Lung microvascular endothelial cell (primary cell): ENCODE data around the gene GDF3. TPM values are rescaled to one million over a fixed set of nuclear protein-coding genes. Genes with fewer than 3 reads are reported as not detected.

Experiments
- DNase-seq, 2 donors: peaks; one replicate each; pipeline versions ENCODE4 v3.0.0 to v3.0.0-alpha.2; 2010; ENCODE audit warnings: low read depth in 2 of 2
- total RNA-seq: library from RNA; depleted of rRNA; stranded (reverse); fragments of >200 nt; gene quantifications from 2 replicates; pipeline ENCODE4 v1.2.1, GENCODE V29; 2014

GDF3 gene
- total RNA-seq, 1 donor from 2014 or later = 0.79 TPM

DNA sequence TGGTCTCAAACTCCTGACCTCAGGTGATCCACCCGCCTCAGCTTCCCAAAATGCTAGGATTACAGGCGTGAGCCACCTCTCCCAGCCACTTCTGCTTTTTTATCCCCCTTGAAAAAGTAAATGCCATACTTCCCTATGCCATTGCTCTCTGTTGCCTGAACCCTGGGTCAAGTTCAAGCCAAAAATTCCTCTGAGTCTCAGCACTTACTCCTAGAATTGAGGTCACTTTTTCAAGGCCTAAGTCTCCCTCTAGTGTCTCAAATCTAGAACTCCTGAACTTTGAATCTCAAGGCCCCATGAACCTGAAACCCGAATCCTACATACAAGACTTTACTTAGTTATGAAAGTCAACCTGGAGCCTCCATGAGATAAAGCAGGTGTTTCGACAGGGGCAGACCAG, 28.4 kb downstream of the GDF3 start:
- DNase-seq = peak in 1 of 2 donors; percentile 9

DNA sequence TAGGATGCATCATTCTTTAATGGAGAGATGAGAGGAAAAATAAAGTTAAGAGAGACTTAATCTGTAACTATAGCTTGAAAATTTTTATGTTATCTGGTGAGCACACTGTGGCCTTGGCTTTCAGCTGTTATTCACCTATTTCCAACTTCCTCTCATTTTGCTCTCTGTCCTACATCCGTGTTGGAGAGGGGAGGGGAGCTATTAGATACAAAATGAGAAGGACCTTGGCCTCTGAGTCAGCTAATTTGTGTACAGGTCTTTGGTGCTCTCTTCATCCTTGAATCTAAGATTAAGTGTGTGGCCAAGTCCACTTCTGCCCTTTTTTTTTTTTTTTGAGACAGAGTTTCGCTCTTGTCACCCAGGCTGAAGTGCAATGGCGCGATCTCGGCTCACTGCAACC, 29.0 kb downstream of the GDF3 start:
- no peak for DNase-seq

DNA sequence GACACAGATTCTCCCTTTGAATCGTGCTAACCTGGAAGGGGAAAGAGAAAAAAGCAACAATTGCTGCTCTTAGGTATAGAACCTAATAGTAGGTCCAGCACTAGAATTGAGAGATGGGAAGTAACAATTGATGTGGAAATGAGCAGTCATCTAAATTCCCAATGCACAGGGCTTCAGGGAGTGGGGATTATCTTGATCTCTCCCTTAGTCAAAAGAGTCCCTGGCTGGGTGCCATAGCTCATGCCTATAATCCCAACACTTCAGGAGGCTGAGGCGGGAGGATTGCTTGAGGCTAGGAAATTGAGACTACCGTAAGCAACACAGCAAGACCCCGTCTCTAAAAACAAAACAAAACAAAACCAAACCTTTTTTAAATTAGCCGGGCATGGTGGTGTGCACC, 33.8 kb downstream of the GDF3 start:
- no peak for DNase-seq

DNA sequence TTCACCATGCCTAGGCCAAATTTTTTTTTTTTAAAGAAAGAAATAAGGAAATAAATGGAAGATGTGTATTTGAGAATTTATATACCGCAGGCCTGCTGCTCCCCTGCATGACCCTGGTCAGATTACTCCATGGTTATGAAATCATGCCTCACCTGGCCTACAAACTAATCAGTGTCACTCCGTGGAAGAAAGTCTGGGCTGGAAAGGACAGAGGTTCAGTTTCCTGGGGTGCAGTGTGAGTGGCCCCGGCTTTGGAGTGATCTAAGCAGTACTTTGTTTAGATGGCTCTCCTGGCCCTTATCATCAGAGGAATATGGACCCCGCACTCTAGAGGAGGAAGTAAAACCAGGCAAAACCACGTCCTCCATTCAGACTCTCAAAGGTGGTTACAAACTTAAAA, 39.5 kb downstream of the GDF3 start:
- no peak for DNase-seq

DNA sequence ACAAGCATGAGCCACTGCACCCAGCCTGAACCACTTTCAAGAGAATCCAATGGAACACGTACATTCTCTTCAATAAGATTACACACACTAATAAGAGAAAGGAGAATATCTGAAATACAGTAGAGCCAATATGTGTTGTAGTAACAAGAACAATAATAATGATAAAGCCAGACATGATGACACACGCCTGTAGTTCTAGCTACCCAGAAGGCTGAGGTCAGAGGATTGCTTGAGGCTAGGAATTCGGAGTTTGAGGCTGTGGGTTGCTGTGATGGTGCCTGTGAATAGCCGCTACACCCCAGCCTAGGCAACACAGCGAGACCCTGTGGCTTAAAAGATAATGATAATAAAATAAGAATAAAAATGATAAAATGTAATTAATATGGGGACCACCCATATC, 45.5 kb downstream of the GDF3 start:
- no peak for DNase-seq

DNA sequence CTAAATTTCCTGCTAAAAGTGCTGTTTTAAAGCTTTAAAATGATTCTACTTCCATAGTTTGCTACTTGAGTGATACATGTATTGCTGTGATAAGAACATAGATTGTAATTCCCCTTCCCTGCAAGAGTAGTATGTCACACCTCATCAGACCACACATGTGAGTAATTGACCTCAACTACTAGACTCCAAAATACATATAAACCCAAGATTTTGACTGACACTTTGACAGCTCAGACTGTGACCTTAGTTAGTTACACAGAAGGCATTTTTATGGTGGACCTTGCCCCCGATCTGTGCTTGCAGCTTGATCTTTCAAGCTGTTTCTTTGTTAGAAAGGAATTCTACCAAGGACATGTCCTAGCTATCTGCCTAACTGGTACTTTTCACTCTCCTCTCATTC, 48.5 kb downstream of the GDF3 start:
- DNase-seq = no peak

DNA sequence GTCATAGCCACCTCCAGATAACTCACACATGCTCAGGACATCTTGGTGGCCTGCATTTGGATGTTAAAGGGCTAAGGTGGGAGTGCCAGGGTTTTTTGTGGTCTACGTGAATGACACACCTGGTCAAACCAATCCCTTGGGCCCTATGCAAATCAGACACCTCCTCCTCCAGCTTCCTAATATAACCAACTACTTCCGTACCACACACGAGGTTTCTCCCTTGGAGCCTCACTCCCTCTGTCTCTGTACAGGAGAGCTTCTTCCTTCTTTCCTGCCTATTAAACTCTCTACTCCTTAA, 49.4 kb downstream of the GDF3 start:
- no peak for DNase-seq

DNA sequence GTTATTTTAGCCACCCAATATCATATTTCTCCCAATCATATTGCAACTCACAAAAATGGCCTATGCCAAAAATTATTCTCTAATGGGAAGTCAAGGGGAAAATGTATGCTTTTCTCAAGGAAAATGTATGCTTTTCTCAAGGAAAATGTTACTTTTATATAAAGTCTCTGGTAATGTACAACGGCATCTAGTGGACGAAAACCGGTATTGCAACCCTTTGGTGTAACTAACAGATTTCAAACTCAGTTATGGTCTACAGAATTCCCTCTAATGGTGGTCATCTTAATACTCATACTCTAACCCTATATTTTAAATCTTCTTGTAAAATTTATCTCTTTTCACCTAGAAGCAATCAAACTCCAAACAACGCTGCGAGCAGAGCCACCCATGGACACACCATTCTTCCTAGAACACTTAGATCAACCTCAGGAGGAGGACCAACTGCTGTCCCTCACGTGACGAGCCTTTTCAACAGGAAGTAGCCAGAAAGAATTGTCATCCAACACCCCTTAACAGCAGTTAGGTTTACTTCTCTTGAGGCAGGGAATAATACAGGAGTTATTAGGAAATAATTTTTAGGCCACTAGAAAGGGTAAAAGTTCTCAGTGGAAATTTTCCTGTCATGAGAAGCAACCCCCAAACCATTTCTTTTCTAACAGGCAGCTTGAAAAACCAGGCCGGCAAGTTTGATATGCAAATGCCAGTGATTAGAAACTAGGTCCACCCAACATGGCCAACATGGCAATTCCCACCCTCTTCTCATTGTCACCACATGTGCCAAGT, 50.0 kb downstream of the GDF3 start:
- DNase-seq = peak; percentile 45 to 47

DNA sequence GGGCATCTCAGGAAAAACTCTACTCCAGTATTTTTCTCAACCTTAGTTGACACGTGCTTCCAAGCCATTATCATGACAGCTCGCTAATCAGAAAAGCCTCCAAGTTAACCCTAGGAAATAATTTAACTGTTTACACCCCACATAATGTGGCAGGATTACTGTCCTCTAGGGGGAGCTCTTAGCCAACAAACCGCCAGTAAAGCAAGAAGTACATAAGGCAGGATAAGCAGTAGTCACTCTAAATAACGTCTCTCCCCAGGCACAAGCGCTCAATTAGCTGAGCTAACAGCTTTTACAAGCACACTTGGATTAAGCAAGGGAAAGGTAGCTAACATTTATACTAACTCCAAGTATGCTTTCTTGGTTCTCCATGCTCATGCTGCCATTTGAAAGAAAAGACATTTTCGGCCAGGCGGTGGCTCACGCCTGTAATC, 52.7 kb downstream of the GDF3 start:
- peak; percentile 29 to 57 for DNase-seq

DNA sequence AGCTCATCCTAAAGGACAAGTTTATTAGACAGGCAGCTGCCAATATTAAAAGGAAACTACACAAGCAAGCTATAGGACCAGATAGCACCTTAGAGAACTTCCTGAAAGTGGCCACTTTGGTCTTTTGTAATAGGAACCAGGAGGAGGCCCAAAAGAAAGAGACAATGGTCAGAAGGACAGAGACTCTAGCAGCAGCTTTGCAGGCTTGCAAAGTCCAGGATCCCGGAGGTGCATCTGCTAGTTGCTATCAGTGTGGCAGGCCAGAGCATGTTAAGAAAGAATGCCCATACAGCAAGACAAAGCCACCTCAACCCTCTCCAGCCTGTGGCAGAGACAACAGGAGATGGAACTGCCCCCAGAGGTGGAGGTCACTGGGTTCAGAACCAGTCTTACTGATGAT, 53.3 kb downstream of the GDF3 start:
- no peak for DNase-seq

DNA sequence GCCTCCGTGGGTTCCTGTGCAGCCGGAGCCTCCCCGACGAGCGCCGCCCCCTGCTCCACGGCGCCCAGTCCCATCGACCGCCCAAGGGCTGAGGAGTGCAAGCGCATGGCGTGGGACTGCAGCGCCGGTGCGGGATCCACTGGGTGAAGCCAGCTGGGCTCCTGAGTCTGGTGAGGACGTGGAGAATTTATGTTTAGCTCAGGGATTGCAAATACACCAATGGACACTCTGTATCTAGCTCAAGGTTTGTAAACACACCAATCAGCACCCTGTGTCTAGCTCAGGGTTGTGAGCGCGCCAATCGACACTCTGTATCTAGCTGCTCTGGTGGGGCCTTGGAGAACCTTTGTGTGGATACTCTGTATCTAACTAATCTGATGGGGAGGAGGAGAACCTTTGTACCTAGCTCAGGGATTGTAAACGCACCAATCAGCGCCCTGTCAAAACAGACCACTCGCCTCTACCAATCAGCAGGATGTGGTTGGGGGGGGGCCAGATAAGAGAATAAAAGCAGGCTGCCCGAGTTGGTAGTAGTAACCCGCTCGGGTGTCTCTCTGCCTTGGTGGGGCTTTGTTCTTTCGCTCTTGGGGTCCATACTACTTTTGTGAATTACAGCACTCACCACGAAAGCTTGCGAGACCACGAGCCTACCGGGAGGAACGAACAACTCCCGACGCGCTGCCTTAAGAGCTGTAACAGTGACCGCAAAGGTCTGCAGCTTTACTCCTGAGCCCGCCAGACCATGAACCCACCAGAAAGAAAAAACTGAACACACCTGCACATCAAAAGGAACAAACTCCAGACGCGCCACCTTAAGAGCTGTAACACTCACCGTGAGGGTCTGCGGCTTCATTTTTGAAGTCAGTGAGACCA, 55.2 kb downstream of the GDF3 start:
- peak in 1 of 2 donors; percentile 55 for DNase-seq

Other genes with a start within 250 kb of the GDF3 start
- gene CD163, start 192.0 kb downstream of the GDF3 start, total RNA-seq = under 0.01 TPM in 1 of 2 replicates, not detected in the other
- gene APOBEC1, start 29.9 kb downstream of the GDF3 start, total RNA-seq = not detected in 2 replicates
- gene DPPA3, start 15.7 kb upstream of the GDF3 start, total RNA-seq = not detected in 2 replicates
- not detected in 2 replicates for gene CLEC4C, start 51.6 kb upstream of the GDF3 start, total RNA-seq
- not detected in 2 replicates for gene NANOGNB, start 69.4 kb upstream of the GDF3 start, total RNA-seq
- not detected in 2 replicates for gene NANOG, start 93.6 kb upstream of the GDF3 start, total RNA-seq
- not detected in 2 replicates for gene SLC2A14, start 177.1 kb upstream of the GDF3 start, total RNA-seq
- gene SLC2A3, start 240.4 kb upstream of the GDF3 start, total RNA-seq = 20.2 and 41.0 TPM in 2 replicates